PC-3 (cell line): ENCODE results near the gene DPH3. TPM values are rescaled to one million over a fixed set of nuclear protein-coding genes. Genes with fewer than 3 reads are reported as not detected.

Experiments
- ATAC-seq: fragments of 200-7000 bp; cut with Tn5 transposase; 2 replicates; pipeline ENCODE4 v1.9.1; 2020; ENCODE audit warnings: mild to moderate bottlenecking, moderate library complexity
- BruUV-seq: library from RNA; stranded (reverse); fragments of 400-500 nt; replicated peaks from 2 replicates; lab custom pipeline; 2021; lab: Mats Ljungman, UMichigan
- CTCF ChIA-PET: fragments of 300-600 bp; sonication (Branson Sonifier 250); formaldehyde crosslinking; loops from one replicate; lab custom pipeline; 2022; ENCODE audit warnings: antibody characterized with exemption; lab: Charles Lee
- POLR2A ChIA-PET: fragments of 300-600 bp; sonication (Branson Sonifier 250); formaldehyde crosslinking; loops from one replicate; lab custom pipeline; 2022; ENCODE audit warnings: antibody characterized with exemption; ENCODE audit not compliant: unreplicated experiment; lab: Charles Lee
- DNase-seq: peaks from one replicate; pipeline ENCODE4 v3.0.0-alpha.2; 2015
- H2AFZ ChIP-seq: fragments of 300-600 bp; sonication (generic); 2 replicates; pipeline ENCODE4 v1.6.0; 2016; ENCODE audit warnings: antibody characterized with exemption, low read length
- H3F3A ChIP-seq: fragments of 300-600 bp; sonication (generic); one replicate; pipeline ENCODE4 v1.6.0; 2017; ENCODE audit warnings: antibody characterized with exemption, low read length, control low read depth, mild to moderate bottlenecking; ENCODE audit not compliant: unreplicated experiment
- H3K27ac ChIP-seq: fragments of 300-600 bp; sonication (generic); 2 replicates; pipeline ENCODE4 v1.5.1; 2016; ENCODE audit warnings: mild to moderate bottlenecking, low read length
- H3K27me3 ChIP-seq: fragments of 300-600 bp; sonication (generic); 2 replicates; pipeline ENCODE4 v1.6.1; 2016; ENCODE audit warnings: low read length, mixed read lengths
- H3K36me3 ChIP-seq: fragments of 300-600 bp; sonication (generic); 2 replicates; pipeline ENCODE4 v1.6.1; 2016; ENCODE audit warnings: low read depth, mixed run types, low read length, mixed read lengths
- H3K4me1 ChIP-seq: fragments of 300-600 bp; sonication (generic); 2 replicates; pipeline ENCODE4 v1.5.1; 2016; ENCODE audit warnings: low read length; ENCODE audit not compliant: insufficient read depth
- H3K4me2 ChIP-seq: fragments of 300-600 bp; sonication (generic); 2 replicates; pipeline ENCODE4 v1.6.0; 2016; ENCODE audit warnings: low read length
- H3K4me3 ChIP-seq: fragments of 300-600 bp; sonication (generic); 2 replicates; pipeline ENCODE4 v1.5.1; 2016; ENCODE audit warnings: mild to moderate bottlenecking, low read length, mixed read lengths
- H3K79me2 ChIP-seq: fragments of 300-600 bp; sonication (generic); 2 replicates; pipeline ENCODE4 v1.6.1; 2017; ENCODE audit warnings: low read length, mixed read lengths
- H3K9ac ChIP-seq: fragments of 300-600 bp; sonication (generic); 2 replicates; pipeline ENCODE4 v1.6.0; 2016; ENCODE audit warnings: mild to moderate bottlenecking, low read length
- H3K9me2 ChIP-seq: fragments of 300-600 bp; sonication (generic); replicated peaks from 2 replicates; pipeline ENCODE4 v1.6.1; 2016; ENCODE audit warnings: mixed run types, low read length, mixed read lengths
- H3K9me3 ChIP-seq: fragments of 300-600 bp; sonication (generic); 2 replicates; pipeline ENCODE4 v1.6.1; 2016; ENCODE audit warnings: low read length, mixed read lengths
- H4K20me1 ChIP-seq: fragments of 300-600 bp; sonication (generic); 2 replicates; pipeline ENCODE4 v1.6.1; 2016; ENCODE audit warnings: low read length, mixed read lengths
- EZH2 ChIP-seq: fragments of 300-600 bp; sonication (generic); IDR thresholded peaks from one replicate; pipeline ENCODE4 v1.6.1; 2017; ENCODE audit warnings: antibody characterized with exemption, mild to moderate bottlenecking, low read length; ENCODE audit not compliant: unreplicated experiment
- EZH2phosphoT487 ChIP-seq: fragments of 300-600 bp; sonication (generic); IDR thresholded peaks from 2 replicates; pipeline ENCODE4 v1.6.1; 2018; ENCODE audit warnings: mild to moderate bottlenecking, antibody characterized with exemption, low read length, borderline replicate concordance
- intact Hi-C: fragments of 100-400 bp; cut with micrococcal nuclease; formaldehyde crosslinking; loops from 2 replicates; pipeline ENCODE4 v1.9.0; 2023
- total RNA-seq: library from RNA; depleted of rRNA; stranded (reverse); fragments of >200 nt; gene quantifications from 2 replicates; pipeline ENCODE4 v1.2.3, GENCODE V29; 2014
- TF ChIP-seq, protein P1 (sequence below): fragments of 300-600 bp; sonication (generic); conservative IDR thresholded peaks from 2 replicates; pipeline ENCODE4 v1.5.1; 2017; ENCODE audit warnings: antibody characterized with exemption, low read depth, mild to moderate bottlenecking, low read length

Gene DPH3
- total RNA-seq, 1 experiment from 2014 or later: 10.2 TPM

- ChIA-PET POLR2A (no interaction called here), CTCF (no interaction called here)
- DNase-seq: no peak
- no peak overlapping the region for H3K9ac ChIP-seq
- H3K27ac ChIP-seq: no peak overlapping the region
- intact Hi-C loops: no loop called here
- no peaks in the 10 kb centered on the region for H3K27me3 ChIP-seq
- TF ChIP-seq, protein P1, sequence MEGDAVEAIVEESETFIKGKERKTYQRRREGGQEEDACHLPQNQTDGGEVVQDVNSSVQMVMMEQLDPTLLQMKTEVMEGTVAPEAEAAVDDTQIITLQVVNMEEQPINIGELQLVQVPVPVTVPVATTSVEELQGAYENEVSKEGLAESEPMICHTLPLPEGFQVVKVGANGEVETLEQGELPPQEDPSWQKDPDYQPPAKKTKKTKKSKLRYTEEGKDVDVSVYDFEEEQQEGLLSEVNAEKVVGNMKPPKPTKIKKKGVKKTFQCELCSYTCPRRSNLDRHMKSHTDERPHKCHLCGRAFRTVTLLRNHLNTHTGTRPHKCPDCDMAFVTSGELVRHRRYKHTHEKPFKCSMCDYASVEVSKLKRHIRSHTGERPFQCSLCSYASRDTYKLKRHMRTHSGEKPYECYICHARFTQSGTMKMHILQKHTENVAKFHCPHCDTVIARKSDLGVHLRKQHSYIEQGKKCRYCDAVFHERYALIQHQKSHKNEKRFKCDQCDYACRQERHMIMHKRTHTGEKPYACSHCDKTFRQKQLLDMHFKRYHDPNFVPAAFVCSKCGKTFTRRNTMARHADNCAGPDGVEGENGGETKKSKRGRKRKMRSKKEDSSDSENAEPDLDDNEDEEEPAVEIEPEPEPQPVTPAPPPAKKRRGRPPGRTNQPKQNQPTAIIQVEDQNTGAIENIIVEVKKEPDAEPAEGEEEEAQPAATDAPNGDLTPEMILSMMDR: no peak
- TF ChIP-seq EZH2phosphoT487 (no peak), EZH2 (no peak)
- H3K9me3 ChIP-seq: no peaks in the 10 kb centered on the region
- H3F3A ChIP-seq: no peaks in the 10 kb centered on the region
- BruUV-seq: no TSS peak
- no peak overlapping the region for H2AFZ ChIP-seq
- H3K79me2 ChIP-seq: no peaks in the 10 kb centered on the region
- H3K4me3 ChIP-seq: no peak overlapping the region
- H3K4me2 ChIP-seq: no peak overlapping the region
- peaks cover 17% of the 10 kb centered on the region for H3K36me3 ChIP-seq
- ATAC-seq: no peak
- no peaks in the 10 kb centered on the region for H3K4me1 ChIP-seq
- no peaks in the 10 kb centered on the region for H3K9me2 ChIP-seq
- no peaks in the 10 kb centered on the region for H4K20me1 ChIP-seq
Measured at GRCh38 chr3:16286161-16286560, 21.4 kb upstream of the DPH3 start.

DNA sequence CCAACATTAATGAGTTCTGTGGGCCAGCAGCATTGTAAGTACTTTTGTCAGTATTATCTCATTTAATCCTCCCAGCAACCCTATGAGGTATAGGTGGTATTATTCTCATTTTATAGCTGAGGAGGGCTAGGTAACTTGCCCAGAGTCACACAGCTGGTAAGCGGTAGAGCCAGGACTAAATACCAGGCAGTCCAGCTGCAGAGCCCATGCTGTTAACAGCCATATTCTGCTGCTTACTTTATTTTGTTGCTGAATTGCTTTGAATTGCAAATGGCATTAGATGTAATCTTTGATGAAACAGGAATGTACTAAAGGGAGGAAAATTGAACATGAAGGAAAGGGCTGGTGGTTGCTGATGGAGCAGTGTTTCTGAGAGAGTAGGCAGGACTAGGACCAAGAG, 19.9 kb upstream of the DPH3 start:
- no peak for ATAC-seq
- Histone ChIP-seq H3K79me2 (no peaks in the 10 kb centered on the region), H2AFZ (no peak overlapping the region), H3K9me3 (no peaks in the 10 kb centered on the region), H3K4me1 (no peaks in the 10 kb centered on the region), H3K4me2 (no peak overlapping the region), H3F3A (no peaks in the 10 kb centered on the region), H4K20me1 (no peaks in the 10 kb centered on the region), H3K9ac (no peak overlapping the region), H3K36me3 (peaks cover 12% of the 10 kb centered on the region; the same call in 1 of the 2 replicates), H3K4me3 (no peak overlapping the region), H3K27me3 (no peaks in the 10 kb centered on the region), H3K27ac (no peak overlapping the region), H3K9me2 (no peaks in the 10 kb centered on the region)
- intact Hi-C loops: no loop called here
- POLR2A ChIA-PET: no interaction called here
- TF ChIP-seq, protein P1: no peak
- TF ChIP-seq EZH2phosphoT487 (no peak), EZH2 (no peak)
- no peak for DNase-seq
- BruUV-seq: no TSS peak
- CTCF ChIA-PET: no interaction called here

DNA sequence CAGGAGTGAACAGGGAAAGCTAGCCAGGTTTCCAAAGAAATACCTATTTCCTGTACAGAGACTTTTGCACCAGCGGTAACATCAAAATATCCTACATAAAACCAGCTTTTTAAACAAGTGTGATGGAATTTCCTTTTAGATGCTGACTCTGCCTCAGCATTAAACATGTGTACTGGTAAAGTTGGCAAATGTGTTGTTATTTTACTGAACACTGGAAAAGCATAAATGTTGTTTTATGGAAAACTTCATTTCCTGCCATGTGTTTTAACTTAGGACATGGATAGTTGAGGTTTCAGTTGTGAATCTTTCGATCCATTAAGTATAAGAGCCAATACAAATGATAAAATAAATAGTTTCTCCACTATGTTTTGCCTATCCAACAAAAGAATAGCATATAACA, 15.9 kb upstream of the DPH3 start:
- Histone ChIP-seq H3K9me2 (no peaks in the 10 kb centered on the region), H3K36me3 (peaks cover 19% of the 10 kb centered on the region; the same call in 1 of the 2 replicates), H3K9ac (no peak overlapping the region), H3K79me2 (no peaks in the 10 kb centered on the region), H4K20me1 (no peaks in the 10 kb centered on the region), H3K27me3 (no peaks in the 10 kb centered on the region), H3K4me2 (no peak overlapping the region), H3K9me3 (no peaks in the 10 kb centered on the region), H2AFZ (no peak overlapping the region), H3K4me1 (no peaks in the 10 kb centered on the region), H3F3A (no peaks in the 10 kb centered on the region), H3K27ac (no peak overlapping the region), H3K4me3 (no peak overlapping the region)
- intact Hi-C loops: no loop called here
- DNase-seq: no peak
- POLR2A ChIA-PET: no interaction called here
- BruUV-seq: no TSS peak
- CTCF ChIA-PET: no interaction called here
- TF ChIP-seq EZH2phosphoT487 (no peak), EZH2 (no peak)
- TF ChIP-seq, protein P1: no peak
- ATAC-seq: no peak
